Prostate gland (tissue), 2 donors: ENCODE measurements around the gene PARP11. TPM values are rescaled to one million over a fixed set of nuclear protein-coding genes. Genes with fewer than 3 reads are reported as not detected.

Source experiments
- DNase-seq: peaks from one replicate; pipeline ENCODE4 v3.0.0-alpha.2; 2019; ENCODE audit warnings: low spot score
- H3K27ac ChIP-seq, 2 donors: fragments of 200-600 bp; sonication (generic); 2 replicates each; pipeline ENCODE4 v1.5.1; 2017 to 2019
- H3K27me3 ChIP-seq: fragments of 200-600 bp; sonication (generic); replicated peaks from 2 replicates; pipeline ENCODE4 v1.5.1; 2019; ENCODE audit not compliant: insufficient read depth
- H3K36me3 ChIP-seq, 2 donors: fragments of 200-600 bp; sonication (generic); 1 replicate in 1 of 2; 2 replicates in 1 of 2; pipeline versions ENCODE4 v1.5.1 to v1.8.1; 2017 to 2019
- H3K4me1 ChIP-seq: fragments of 200-600 bp; sonication (generic); replicated peaks from 2 replicates; pipeline ENCODE4 v1.5.1; 2019
- H3K4me3 ChIP-seq, 2 donors: fragments of 200-600 bp; sonication (generic); 2 replicates each; pipeline ENCODE4 v1.5.1; 2017 to 2019
- H3K9me3 ChIP-seq: fragments of 200-600 bp; sonication (generic); 2 replicates; pipeline ENCODE4 v1.5.1; 2017
- CTCF ChIP-seq, 4 experiments: fragments of 200-600 bp in 2 of 4; fragments of 450-650 bp in 2 of 4; sonication (generic) in 2 of 4; IDR thresholded peaks; 1 replicate in 3 of 4; 2 replicates in 1 of 4; pipeline ENCODE4 v1.5.1; 2016 to 2019; ENCODE audit warnings: antibody characterized with exemption in 4 of 4, mild to moderate bottlenecking in 2 of 4, moderate library complexity in 2 of 4
- POLR2A ChIP-seq: fragments of 450-650 bp; IDR thresholded peaks from one replicate; pipeline ENCODE4 v1.6.1; 2016; ENCODE audit warnings: antibody characterized with exemption, mild to moderate bottlenecking
- POLR2AphosphoS5 ChIP-seq: sonication (generic); formaldehyde crosslinking; IDR thresholded peaks from one replicate; pipeline ENCODE4 v1.6.1; 2017; ENCODE audit warnings: antibody characterized with exemption
- WGBS: methylation state at CpG from one replicate; pipeline ENCODE4 v1.1.5; 2018; 5-methylcytosine and 5-hydroxymethylcytosine counted together
- intact Hi-C: fragments of 100-400 bp; cut with DNase I; formaldehyde crosslinking; loops from one replicate; pipeline ENCODE4 v1.14.2; 2022
- total RNA-seq, 2 donors: library from RNA; depleted of rRNA; stranded (reverse); fragments of >200 nt; gene quantifications; one replicate each; pipeline ENCODE4 v1.1.0, GENCODE V29; 2016

PARP11 gene
- total RNA-seq, 2 donors from 2014 or later = 19.6 to 26.8 TPM

DNA sequence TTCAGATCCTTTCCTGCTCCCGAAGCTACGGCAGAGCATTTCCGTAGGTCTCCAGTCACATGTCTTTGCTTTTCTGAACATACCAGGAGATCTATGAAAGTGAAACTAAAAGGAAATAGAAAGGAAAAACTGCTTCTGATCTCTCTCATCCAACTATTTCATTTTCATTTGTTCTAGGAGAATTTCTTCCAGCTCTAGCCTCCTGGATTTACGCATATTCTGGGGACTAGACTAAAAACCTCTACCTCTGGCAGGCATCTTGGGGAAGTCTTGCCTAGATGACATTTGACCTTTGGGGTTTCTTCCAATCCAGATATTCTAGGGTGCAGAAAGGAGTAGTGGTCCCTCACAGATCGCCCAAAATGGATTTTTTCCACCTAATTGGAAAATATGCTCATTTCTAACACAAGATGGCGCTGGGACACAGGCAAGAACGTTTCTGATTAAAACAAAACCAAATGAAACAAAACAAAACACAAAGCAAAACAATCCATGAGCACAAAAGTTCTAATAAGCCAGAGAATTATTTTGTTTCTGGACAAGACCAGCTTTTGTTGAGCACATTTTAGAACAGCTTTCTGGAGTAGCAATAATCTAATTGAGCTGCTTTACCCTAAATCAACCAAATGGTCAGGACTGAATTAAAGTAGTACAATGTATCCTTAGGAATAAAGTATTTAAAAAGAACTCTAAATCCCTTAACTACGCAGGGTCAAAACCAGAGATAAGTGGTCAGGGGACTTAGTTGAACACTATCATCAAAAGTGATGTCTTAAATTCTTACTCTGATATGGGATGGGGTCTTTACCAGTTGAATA is 12.3 kb upstream of the PARP11 start:
- DNase-seq = peak; percentile 20
- H3K27ac ChIP-seq = peak overlapping the region; percentile 28 to 43
- H3K4me3 ChIP-seq = no peak overlapping the region
- TF ChIP-seq POLR2A = no peak
- TF ChIP-seq POLR2AphosphoS5 = no peak
- peak; percentile 45 to 91 (median 81) for TF ChIP-seq CTCF (IDR thresholded peaks at IDR 0.05)
- H3K9me3 ChIP-seq = no peaks in the 10 kb centered on the region
- intact Hi-C loops = loop anchor here (5.0 kb wide), 2 partner anchors 152 to 392 kb away; no protein-coding TSS in a partner anchor
- no peaks in the 10 kb centered on the region for H3K27me3 ChIP-seq
- no peaks in the 10 kb centered on the region for H3K4me1 ChIP-seq
- no peaks in the 10 kb centered on the region for H3K36me3 ChIP-seq
- 43% methylated on average over 8 of the region's 8 CpGs for WGBS

GRCh38 chr12:3884671-3885070 is 11.5 kb upstream of the PARP11 start:
- Histone ChIP-seq H3K27ac (peak overlapping the region; percentile 28 to 43), H3K27me3 (no peaks in the 10 kb centered on the region), H3K4me1 (no peaks in the 10 kb centered on the region), H3K9me3 (no peaks in the 10 kb centered on the region), H3K36me3 (no peaks in the 10 kb centered on the region), H3K4me3 (no peak overlapping the region)
- no peak for DNase-seq
- no peak for TF ChIP-seq CTCF (IDR thresholded peaks at IDR 0.05)
- TF ChIP-seq POLR2AphosphoS5 = no peak
- no peak for TF ChIP-seq POLR2A
- 82% methylated on average over 6 of the region's 6 CpGs for WGBS
- intact Hi-C loops = loop anchor here (5.0 kb wide), 2 partner anchors 153 to 393 kb away; no protein-coding TSS in a partner anchor

GRCh38 chr12:3882896-3883564 is 9.8 kb upstream of the PARP11 start:
- TF ChIP-seq POLR2A = no peak
- peak in 2 of 4 experiments; percentile 12 to 17 for TF ChIP-seq CTCF (IDR thresholded peaks at IDR 0.05)
- TF ChIP-seq POLR2AphosphoS5 = no peak
- Histone ChIP-seq H3K9me3 (no peaks in the 10 kb centered on the region), H3K4me3 (no peak overlapping the region), H3K36me3 (no peaks in the 10 kb centered on the region), H3K4me1 (no peaks in the 10 kb centered on the region), H3K27me3 (no peaks in the 10 kb centered on the region), H3K27ac (no peak overlapping the region)
- DNase-seq = no peak
- WGBS = 46% methylated on average over 7 of the region's 7 CpGs
- intact Hi-C loops = no loop called here

DNA sequence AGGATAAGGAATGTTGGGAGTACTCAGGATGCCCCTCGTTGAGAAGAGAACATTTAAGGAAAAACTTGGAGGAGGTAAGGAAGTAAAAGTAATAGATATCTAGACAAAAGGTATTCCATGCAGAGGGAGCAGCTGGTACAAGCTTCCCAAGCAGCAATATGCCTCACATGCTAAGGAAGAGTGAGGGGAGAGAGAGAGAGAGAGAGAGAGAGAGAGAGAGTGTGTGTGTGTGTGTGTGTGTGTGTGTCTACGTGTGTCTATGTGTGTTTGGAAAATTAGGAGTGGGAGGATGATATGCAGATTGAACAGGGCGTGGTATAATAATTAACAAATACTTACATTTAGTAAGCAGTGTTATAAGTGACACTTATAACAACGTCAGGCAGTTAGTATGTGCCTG is 9.2 kb upstream of the PARP11 start:
- intact Hi-C loops = no loop called here
- WGBS = 70% methylated on average over 4 of the region's 4 CpGs
- no peaks in the 10 kb centered on the region for H3K9me3 ChIP-seq
- H3K4me3 ChIP-seq = no peak overlapping the region
- TF ChIP-seq CTCF (IDR thresholded peaks at IDR 0.05) = no peak
- TF ChIP-seq POLR2A = no peak
- TF ChIP-seq POLR2AphosphoS5 = no peak
- no peak for DNase-seq
- H3K36me3 ChIP-seq = no peaks in the 10 kb centered on the region
- no peaks in the 10 kb centered on the region for H3K4me1 ChIP-seq
- H3K27ac ChIP-seq = no peak overlapping the region
- no peaks in the 10 kb centered on the region for H3K27me3 ChIP-seq
